Vagina (tissue), 2 donors: Measurements from ENCODE around the gene NIPA2. TPM values are rescaled to one million over a fixed set of nuclear protein-coding genes. Genes with fewer than 3 reads are reported as not detected.
A peak's percentile ranks its signal among the peaks of the same experiment; 100 is the strongest.

Experiments used
- DNase-seq, 2 donors: peaks; one replicate each; pipeline ENCODE4 v3.0.0-alpha.2; 2017; ENCODE audit errors: extremely low spot score in 2 of 2
- H3K27ac ChIP-seq: fragments of 200-600 bp; sonication (generic); one replicate; pipeline ENCODE4 v1.5.1; 2019
- H3K27me3 ChIP-seq: fragments of 200-600 bp; sonication (generic); one replicate; pipeline ENCODE4 v1.5.1; 2019
- H3K36me3 ChIP-seq, 2 donors: fragments of 200-600 bp; sonication (generic); one replicate each; pipeline ENCODE4 v1.5.1; 2017 to 2019
- H3K4me1 ChIP-seq: fragments of 200-600 bp; sonication (generic); one replicate; pipeline ENCODE4 v1.5.1; 2019
- H3K4me3 ChIP-seq, 2 donors: fragments of 200-600 bp; sonication (generic); 1 replicate in 1 of 2; 2 replicates in 1 of 2; pipeline ENCODE4 v1.5.1; 2016 to 2019
- H3K9me3 ChIP-seq: fragments of 200-600 bp; sonication (generic); one replicate; pipeline ENCODE4 v1.5.1; 2019
- CTCF ChIP-seq, 3 experiments: fragments of 450-650 bp in 2 of 3; fragments of 200-600 bp in 1 of 3; sonication (generic) in 1 of 3; IDR thresholded peaks; one replicate each; pipeline ENCODE4 v1.5.1; 2017 to 2019; ENCODE audit warnings: antibody characterized with exemption in 3 of 3, mild to moderate bottlenecking in 2 of 3, moderate library complexity in 2 of 3
- POLR2A ChIP-seq, 2 donors: fragments of 450-650 bp; IDR thresholded peaks; one replicate each; pipeline ENCODE4 v1.6.1; 2017; ENCODE audit warnings: antibody characterized with exemption in 2 of 2, mild to moderate bottlenecking in 2 of 2, moderate library complexity in 2 of 2
- POLR2AphosphoS5 ChIP-seq, 2 donors: sonication (generic); formaldehyde crosslinking; IDR thresholded peaks; one replicate each; pipeline ENCODE4 v1.9.0; 2017; ENCODE audit warnings: antibody characterized with exemption in 2 of 2, mild to moderate bottlenecking in 2 of 2, low read depth in 1 of 2; ENCODE audit not compliant: insufficient read depth in 1 of 2
- intact Hi-C: fragments of 100-400 bp; cut with DNase I; formaldehyde crosslinking; loops from one replicate; pipeline ENCODE4 v1.15.1; 2023
- total RNA-seq: library from RNA; depleted of rRNA; stranded (reverse); fragments of >200 nt; gene quantifications from one replicate; pipeline ENCODE4 v1.2.3, GENCODE V29; 2016

The NIPA2 gene
- total RNA-seq: 23.1 TPM

DNA sequence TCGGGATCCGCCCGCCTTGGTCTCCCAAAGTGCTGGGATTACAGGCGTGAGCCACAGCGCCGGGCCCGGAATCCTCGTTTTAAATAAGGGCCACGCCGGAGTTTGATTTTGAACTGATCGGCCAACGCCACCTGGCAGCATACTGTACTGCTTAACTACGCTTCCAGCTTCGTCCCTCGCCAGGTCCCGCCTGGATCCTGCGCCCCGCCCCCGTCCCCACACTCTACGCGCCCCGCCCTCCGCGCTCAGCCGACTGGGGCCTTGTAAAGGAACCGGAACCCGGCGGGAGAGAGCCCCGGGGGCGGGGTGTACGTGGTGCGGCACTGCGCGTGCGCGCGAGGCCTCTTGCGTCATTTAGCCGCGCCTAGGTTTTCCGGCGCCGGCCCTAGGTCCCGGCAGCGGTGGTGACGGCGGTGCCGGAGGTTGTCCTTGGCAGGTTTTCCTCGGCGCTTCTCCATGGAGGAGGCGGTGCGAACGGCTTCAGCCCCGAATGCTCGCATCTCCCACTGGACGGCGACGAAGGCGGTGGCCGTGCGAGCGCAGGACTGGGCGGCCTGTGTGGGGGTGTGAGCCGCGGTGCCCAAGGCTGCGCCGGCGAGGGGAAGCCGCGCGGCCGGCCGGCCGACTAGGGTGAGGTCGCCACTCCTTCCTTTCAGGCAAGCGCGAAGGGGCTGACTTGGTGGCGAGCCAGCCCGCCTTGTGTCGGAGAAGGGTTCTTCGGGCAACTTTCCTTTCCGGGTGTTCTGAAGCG is at the start of gene NIPA2:
NIPA2 (plus strand) TSS at position 375 of the 751 bp plus-strand sequence. CDS start 13,066 bp downstream, outside the sequence.
- no peaks in the 10 kb centered on the region for H3K27me3 ChIP-seq
- no peaks in the 10 kb centered on the region for H3K9me3 ChIP-seq
- TF ChIP-seq CTCF (IDR thresholded peaks at IDR 0.05): peak in 1 of 3 experiments; percentile 21
- peak in 1 of 2 donors; percentile 71 for TF ChIP-seq POLR2A (IDR thresholded peaks at IDR 0.05)
- peak; percentile 96 for TF ChIP-seq POLR2AphosphoS5 (IDR thresholded peaks at IDR 0.05; ENCODE audit: insufficient read depth in 1 of 2, low read depth in 1 of 2)
- peak within 1 kb of the TSS; percentile 73 to 80 for H3K4me3 ChIP-seq
- H3K4me1 ChIP-seq: peaks cover 27% of the 10 kb centered on the region
- peak within 1 kb of the TSS; percentile 94 for H3K27ac ChIP-seq
- peaks cover 0 to 2% of the 10 kb centered on the region in 2 donors for H3K36me3 ChIP-seq
- DNase-seq: peak; percentile 97 to 98
- intact Hi-C loops: no loop called here

DNA sequence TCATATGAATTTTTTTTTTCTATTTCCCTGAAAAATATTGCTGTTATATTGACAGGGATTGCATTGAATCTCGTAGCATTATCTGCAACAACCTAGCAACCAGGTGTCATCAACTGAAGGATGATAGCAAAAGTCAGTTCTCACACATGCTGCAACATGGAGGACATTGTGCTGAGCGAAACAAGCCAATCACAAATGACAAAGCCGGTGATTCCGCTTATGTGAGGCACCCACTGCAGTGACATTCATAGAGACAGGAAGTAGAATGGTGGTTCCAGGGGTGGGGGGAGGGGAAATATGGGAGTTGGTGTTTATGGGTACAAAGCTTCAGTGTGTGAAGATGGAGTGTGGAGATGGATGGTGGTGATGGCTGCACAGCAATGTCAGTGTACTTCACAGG is 44.4 kb upstream of the NIPA2 start:
- no peaks in the 10 kb centered on the region for H3K4me1 ChIP-seq
- intact Hi-C loops: no loop called here
- no peak overlapping the region for H3K27ac ChIP-seq

DNA sequence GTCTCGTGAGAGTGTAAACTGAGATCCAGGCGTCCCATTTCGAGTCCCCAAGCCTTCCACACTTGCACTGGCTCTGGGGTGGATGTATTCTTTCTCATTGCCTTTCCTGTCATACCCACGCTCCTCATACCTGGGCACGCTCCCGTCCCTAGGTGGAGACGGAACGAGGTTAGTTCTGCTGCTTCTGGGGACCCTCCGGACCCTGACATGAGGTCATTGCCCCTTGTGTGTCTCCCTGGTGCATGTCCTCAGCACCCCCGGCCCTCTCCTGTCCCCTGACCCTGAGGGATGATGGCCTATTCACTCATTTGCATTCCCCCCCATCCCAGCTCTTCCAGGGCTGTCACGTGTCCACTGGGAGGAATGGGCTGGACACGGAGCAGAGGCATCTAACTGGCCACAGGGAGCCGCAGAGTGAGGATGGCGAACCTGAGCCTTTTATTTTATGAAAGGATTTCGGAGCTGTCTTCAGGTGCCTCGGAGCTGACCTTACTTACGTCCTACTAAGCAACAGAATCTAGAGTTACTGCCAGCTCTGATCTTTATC is 43.8 kb upstream of the NIPA2 start:
- H3K4me1 ChIP-seq: no peaks in the 10 kb centered on the region

More for the DNA sequence above, 44.4 kb upstream of the NIPA2 start:
- TF ChIP-seq POLR2AphosphoS5 (IDR thresholded peaks at IDR 0.05; ENCODE audit: insufficient read depth in 1 of 2, low read depth in 1 of 2): no peak
- no peaks in the 10 kb centered on the region for H3K9me3 ChIP-seq
- no peak overlapping the region for H3K4me3 ChIP-seq
- no peaks in the 10 kb centered on the region for H3K27me3 ChIP-seq
- no peaks in the 10 kb centered on the region for H3K36me3 ChIP-seq
- no peak for DNase-seq

DNA sequence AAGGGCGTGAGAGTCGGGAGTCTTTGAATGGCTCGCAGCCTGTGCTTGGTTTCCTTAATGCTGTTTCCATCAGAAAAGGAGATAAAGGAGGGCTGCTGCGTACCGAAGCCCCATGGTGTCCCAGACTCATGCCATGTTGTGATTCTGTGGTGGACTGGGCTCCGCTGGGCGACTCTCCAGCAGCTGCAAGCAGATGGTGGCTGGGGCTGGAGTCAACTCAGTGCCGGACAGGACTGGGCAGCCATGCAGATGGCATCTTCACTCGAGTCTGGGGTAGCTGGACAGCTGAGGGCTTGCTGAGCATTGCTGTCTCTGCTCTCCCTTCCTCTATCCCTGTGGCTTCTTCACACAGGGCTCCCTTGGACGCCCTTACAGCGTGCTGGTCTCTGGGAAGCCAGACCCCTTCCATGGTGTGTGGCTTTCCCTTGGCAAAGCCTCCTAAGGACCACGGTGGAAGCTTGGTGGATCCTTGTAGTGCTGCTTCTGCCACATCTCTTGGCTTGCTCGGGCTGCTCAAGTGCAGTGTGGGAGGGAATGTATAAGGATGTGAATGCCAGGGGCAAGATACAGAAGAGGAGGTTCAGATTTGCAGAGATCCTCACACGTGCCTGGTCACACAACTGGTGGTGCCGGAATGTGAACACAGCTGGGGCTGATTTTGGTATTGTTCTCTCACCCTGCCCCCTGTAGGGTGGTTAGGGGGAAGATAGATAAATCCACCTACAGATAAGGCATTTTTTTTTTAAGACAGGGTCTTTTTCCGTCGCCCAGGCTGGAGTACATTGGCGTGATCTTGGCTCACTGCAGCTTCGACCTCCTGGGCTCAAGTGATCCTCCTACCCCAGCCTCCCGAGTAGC is 43.0 kb upstream of the NIPA2 start:
- Histone ChIP-seq H3K4me1 (no peaks in the 10 kb centered on the region), H3K36me3 (no peaks in the 10 kb centered on the region), H3K4me3 (no peak overlapping the region), H3K27ac (no peak overlapping the region), H3K9me3 (no peaks in the 10 kb centered on the region), H3K27me3 (no peaks in the 10 kb centered on the region)
- TF ChIP-seq POLR2A (IDR thresholded peaks at IDR 0.05) (no peak), CTCF (IDR thresholded peaks at IDR 0.05) (no peak), POLR2AphosphoS5 (IDR thresholded peaks at IDR 0.05; ENCODE audit: insufficient read depth in 1 of 2, low read depth in 1 of 2) (no peak)
- no peak for DNase-seq
- intact Hi-C loops: no loop called here

More for the DNA sequence above, 43.8 kb upstream of the NIPA2 start:
- intact Hi-C loops: no loop called here
- Histone ChIP-seq H3K9me3 (no peaks in the 10 kb centered on the region), H3K4me3 (no peak overlapping the region), H3K27me3 (no peaks in the 10 kb centered on the region), H3K36me3 (no peaks in the 10 kb centered on the region), H3K27ac (no peak overlapping the region)
- no peak for DNase-seq
- TF ChIP-seq POLR2A (IDR thresholded peaks at IDR 0.05) (no peak), CTCF (IDR thresholded peaks at IDR 0.05) (no peak), POLR2AphosphoS5 (IDR thresholded peaks at IDR 0.05; ENCODE audit: insufficient read depth in 1 of 2, low read depth in 1 of 2) (no peak)

- no peak for DNase-seq
- intact Hi-C loops: no loop called here
- Histone ChIP-seq H3K36me3 (no peaks in the 10 kb centered on the region), H3K4me1 (no peaks in the 10 kb centered on the region), H3K4me3 (no peak overlapping the region), H3K9me3 (no peaks in the 10 kb centered on the region), H3K27ac (no peak overlapping the region), H3K27me3 (no peaks in the 10 kb centered on the region)
- TF ChIP-seq CTCF (IDR thresholded peaks at IDR 0.05): no peak
- TF ChIP-seq POLR2A (IDR thresholded peaks at IDR 0.05): no peak
Measured at GRCh38 chr15:22796079-22796478, 42.4 kb upstream of the NIPA2 start.
